HepG2 (cell line): ENCODE results near the gene NDC80.

Experiments used
- FOXA1 ChIP-seq, 2 experiments: fragments of 450-650 bp in 1 of 2; sonication (generic) in 1 of 2; formaldehyde crosslinking in 1 of 2; IDR thresholded peaks; 2 replicates each; pipeline versions ENCODE4 v1.4.0 to v1.6.1; 2016 to 2020; ENCODE audit warnings: missing genetic modification reagents in 1 of 2
- GTF2F1 ChIP-seq: fragments of 150-350 bp; IDR thresholded peaks from 2 replicates; pipeline ENCODE4 v1.6.1; 2014; ENCODE audit warnings: low read length
- IKZF4 ChIP-seq: sonication (generic); formaldehyde crosslinking; IDR thresholded peaks from 2 replicates; pipeline ENCODE4 v1.5.1; 2020; ENCODE audit warnings: borderline replicate concordance, mild to moderate bottlenecking, low read depth, missing genetic modification reagents; ENCODE audit errors: not compliant biosample characterization
- MTF1 ChIP-seq: sonication (generic); formaldehyde crosslinking; IDR thresholded peaks from 2 replicates; pipeline ENCODE4 v1.5.0; 2020; ENCODE audit warnings: missing genetic modification reagents
- POLR2AphosphoS5 ChIP-seq: IDR thresholded peaks from 2 replicates; pipeline ENCODE4 v1.6.1; 2012; ENCODE audit warnings: low read depth, low read length
- ZKSCAN1 ChIP-seq: fragments of 150-350 bp; IDR thresholded peaks from 2 replicates; pipeline ENCODE4 v1.6.1; 2014; ENCODE audit warnings: low read length
- ZNF121 ChIP-seq: sonication (generic); formaldehyde crosslinking; IDR thresholded peaks from 2 replicates; pipeline ENCODE4 v1.5.0; 2020; ENCODE audit warnings: mild to moderate bottlenecking, missing genetic modification reagents
- TF ChIP-seq, protein P1 (sequence below): sonication (generic); formaldehyde crosslinking; IDR thresholded peaks from 2 replicates; pipeline ENCODE4 v1.4.0; 2020; ENCODE audit warnings: mild to moderate bottlenecking, missing genetic modification reagents, borderline replicate concordance

DNA sequence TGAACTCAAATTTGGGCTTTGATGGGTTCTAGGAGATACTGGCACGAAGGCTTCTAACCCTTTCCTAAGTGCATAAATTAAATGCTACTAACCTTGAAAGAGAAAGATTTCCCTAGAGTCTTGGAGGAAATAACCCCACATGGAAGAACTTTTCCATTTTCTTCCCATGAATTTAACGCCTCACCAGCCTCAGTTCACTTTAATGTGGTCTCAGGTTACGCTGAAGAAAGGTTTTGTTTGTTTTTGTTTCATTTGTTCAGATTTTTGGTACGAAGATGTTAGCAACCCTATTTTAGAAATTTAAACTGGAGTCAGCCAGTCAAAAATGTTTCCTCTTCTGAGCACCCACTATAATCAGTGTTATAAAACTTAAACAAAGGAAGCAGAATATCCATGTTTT, 30.8 kb upstream of the NDC80 start:
- TF ChIP-seq, protein P1, sequence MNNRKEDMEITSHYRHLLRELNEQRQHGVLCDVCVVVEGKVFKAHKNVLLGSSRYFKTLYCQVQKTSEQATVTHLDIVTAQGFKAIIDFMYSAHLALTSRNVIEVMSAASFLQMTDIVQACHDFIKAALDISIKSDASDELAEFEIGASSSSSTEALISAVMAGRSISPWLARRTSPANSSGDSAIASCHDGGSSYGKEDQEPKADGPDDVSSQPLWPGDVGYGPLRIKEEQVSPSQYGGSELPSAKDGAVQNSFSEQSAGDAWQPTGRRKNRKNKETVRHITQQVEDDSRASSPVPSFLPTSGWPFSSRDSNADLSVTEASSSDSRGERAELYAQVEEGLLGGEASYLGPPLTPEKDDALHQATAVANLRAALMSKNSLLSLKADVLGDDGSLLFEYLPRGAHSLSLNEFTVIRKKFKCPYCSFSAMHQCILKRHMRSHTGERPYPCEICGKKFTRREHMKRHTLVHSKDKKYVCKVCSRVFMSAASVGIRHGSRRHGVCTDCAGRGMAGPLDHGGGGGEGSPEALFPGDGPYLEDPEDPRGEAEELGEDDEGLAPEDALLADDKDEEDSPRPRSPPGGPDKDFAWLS = no peak
- TF ChIP-seq POLR2AphosphoS5 = no peak
- TF ChIP-seq MTF1 (CRISPR knock-in tag) = no peak
- no peak for TF ChIP-seq ZNF121
- no peak for TF ChIP-seq GTF2F1
- no peak for TF ChIP-seq FOXA1 (IDR thresholded peaks at IDR 0.05)
- no peak for TF ChIP-seq FOXA1 (CRISPR knock-in tag; IDR thresholded peaks at IDR 0.05)
- no peak for TF ChIP-seq ZKSCAN1
- TF ChIP-seq IKZF4 (CRISPR knock-in tag) = no peak
